UCSD-AML1 (cell line): ENCODE data around the gene MYB.
"Not testable (repeated sequence)": the region's sequence is repeated elsewhere in the genome, so short reads cannot be mapped to it uniquely, and the experiment has no call there.

Experiments used
- DNase-seq: peaks from one replicate; lab custom pipeline; 2025; ENCODE audit not compliant: unreplicated experiment; lab: John Stamatoyannopoulos, UW

The MYB gene

DNA sequence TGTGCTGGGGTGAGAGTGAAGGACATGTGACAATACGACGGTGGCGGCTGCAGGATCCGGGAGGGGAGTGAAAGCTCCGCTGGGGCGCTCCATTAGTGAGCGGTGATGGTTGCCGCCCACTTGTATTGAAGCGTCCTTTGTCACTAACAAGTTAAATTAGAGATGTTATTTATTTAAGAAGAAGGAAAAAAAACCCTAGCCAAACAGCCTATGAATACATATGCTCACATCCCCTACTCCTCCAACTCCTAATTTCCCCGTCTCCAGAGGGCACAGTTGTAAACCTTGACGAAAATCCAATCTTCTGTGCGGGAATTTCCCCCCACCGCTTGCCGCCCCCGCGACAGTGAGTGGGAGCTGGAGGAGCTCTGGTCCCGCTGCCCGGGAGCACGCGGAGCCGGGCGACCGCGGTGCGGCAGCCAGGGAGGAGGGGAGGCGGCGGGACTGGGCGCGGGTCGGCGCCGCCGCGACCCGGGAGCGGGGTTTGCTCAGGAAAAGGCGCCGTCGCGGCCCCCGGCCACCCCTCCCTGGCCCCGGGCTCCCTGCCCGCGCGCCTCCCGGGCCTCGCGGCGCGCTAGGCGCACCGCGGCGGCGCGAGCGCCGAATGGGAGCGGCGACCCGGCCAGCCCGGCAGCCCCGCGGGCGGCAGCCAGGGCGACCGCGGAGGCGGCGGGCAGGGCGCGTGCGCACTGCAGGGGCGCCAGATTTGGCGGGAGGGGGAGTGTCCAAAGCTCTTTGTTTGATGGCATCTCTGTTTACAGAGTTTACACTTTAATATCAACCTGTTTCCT, at the start of gene MYB:
Gene MYB (plus strand): TSS at position 767 of the 791 bp plus-strand sequence. CDS start 206 bp downstream, outside the sequence.
- DNase-seq, result peak; percentile 79

DNA sequence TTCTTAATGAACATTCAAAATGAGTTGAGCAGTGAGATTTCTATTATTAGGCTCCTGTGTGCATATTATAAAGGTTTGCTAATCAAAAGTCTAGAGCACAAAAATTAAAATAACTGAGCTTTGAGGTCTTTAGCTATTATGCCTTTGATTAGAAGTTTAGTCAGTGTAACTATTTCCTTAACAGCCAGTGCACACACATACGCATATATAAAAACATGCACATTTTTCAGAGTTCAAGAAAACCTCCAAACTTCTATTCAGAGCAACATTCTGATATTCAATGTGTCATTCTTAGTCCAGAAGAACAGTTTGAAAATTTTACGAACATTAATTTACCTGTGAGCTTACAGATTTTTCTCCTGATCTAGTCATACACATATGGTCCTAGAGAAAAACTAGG, 48.3 kb upstream of the MYB start:
- DNase-seq, result no peak

DNA sequence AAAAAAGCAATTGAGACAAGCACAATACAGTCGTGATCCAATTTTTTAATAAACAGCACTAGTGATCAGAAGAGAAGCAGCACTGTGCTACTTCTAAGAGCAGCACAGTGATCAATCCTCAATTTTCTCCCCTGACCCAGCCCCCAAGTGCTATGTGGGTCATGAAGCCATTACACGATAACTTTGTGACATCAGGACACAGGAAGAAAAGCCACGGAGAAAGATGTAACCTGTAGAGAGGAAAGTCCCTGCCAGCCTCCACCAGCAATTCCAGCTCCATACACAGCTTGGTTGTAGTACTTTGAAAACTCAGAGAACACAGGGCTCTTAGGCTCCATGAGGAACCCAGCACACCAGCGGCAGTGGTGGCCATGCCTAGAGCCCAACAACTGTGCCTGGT, 45.3 kb upstream of the MYB start:
- DNase-seq, result no peak

DNA sequence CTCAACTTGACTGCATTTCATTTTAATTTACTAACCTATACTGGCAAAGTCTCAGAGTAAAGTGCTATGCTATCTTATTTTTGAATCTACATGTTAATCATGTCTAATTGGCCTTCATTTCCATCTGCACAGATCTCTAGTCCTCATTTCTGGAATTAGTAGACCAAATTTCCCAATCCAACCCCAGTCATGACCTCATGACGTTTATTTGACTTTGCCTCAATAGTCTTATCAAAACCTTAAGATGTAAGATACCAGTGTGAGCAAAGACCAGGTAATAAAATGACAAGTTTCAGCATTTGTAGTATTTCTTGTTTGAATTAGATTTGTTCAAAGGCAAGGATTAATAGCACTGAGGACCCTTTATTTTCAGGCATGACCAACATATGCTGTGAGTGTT, 43.3 kb upstream of the MYB start:
- DNase-seq, result no peak

DNA sequence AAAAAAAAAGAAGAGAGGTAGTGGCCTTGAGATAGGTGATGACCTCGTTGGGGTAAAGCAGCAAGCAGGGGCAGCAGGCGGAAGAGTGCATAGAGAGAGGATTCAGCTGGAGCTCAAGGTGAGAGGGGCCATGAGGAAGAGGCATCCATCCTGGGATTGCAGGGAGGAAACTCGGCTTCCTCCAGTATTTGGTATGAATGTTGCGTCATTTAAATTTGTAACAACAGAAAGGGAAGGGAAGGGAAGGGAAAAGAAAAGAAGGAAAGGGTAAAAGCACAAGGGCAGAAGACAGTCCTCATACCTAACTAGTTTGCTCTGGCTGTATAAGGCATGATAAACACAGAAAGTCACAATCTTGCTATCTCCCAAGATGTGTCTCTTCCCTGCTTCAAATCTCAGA, 39.9 kb upstream of the MYB start:
- no peak for DNase-seq

DNA sequence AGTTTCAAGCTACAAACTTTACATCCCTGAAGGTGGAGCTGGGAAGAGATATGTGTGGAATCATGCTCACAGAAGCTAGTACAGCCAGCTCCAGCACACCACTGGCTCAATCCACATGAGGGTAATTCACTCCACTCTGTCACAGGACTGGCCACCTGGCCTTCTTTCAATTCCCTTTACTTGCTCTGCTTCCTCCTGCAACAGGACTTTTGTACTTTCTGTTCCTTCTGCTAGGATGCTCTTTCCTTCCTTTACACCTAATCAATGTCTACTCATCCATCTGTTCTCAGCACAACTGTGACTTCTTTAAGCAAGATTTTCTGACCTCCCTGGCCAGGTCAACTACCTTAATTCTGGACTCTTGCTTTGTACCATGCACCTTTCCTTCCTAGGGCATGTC, 39.4 kb upstream of the MYB start:
- no peak for DNase-seq

- not testable (repeated sequence) for DNase-seq
Observed at GRCh38 chr6:135142232-135142631, 38.9 kb upstream of the MYB start.

DNA sequence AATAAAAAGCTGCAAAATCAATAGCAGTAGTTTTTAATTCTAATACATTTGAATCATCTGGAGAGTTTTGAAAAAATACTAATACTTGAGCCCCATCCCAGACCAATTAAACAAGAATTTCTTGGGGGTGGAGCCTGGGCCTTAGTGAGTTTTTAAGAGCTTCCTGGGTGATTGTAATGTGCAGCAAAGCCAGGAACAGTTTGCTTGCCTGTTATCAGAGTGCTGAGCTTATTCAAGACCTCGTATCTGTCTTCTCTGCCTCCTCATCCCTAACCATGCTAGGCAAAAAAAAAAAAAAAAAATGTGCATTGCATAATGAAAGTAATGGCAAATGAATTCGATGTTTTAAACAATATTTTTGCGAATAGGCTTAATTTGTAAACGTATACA, 36.4 kb upstream of the MYB start:
- no peak for DNase-seq

DNA sequence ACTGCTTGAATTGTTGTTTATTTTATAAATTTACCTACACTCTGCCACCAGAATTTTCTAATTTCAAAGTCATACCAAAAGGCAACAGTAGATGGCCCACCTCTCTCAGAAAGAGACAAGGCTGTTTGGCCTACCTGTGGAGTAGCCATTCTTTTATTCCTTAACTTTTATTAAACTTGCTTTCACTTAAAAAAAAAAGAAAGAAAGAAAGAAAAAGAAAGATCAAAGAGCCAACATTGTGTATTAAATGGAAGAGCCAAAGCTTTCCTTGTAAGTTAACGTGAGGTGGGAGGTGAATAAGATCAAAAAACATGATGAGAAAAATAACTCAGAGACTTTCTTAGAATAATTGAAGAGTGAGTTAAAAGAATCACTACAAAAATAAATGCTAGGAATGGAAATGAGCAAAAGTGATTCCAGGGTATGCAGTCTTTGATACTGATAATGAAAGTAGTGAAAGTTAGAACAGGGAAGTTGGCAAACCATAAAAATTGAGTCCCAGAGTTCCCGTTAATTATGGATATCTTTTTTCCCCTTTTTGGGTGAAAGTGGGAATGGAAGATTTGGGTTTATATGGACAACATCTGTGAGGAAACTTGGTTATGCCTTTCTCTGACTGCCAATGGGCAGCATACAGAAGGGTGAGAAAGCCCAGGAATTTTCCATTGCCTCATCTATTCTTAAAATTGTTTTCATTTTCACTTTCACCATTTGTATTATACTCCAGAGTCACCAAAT, 35.9 kb upstream of the MYB start:
- no peak for DNase-seq

DNA sequence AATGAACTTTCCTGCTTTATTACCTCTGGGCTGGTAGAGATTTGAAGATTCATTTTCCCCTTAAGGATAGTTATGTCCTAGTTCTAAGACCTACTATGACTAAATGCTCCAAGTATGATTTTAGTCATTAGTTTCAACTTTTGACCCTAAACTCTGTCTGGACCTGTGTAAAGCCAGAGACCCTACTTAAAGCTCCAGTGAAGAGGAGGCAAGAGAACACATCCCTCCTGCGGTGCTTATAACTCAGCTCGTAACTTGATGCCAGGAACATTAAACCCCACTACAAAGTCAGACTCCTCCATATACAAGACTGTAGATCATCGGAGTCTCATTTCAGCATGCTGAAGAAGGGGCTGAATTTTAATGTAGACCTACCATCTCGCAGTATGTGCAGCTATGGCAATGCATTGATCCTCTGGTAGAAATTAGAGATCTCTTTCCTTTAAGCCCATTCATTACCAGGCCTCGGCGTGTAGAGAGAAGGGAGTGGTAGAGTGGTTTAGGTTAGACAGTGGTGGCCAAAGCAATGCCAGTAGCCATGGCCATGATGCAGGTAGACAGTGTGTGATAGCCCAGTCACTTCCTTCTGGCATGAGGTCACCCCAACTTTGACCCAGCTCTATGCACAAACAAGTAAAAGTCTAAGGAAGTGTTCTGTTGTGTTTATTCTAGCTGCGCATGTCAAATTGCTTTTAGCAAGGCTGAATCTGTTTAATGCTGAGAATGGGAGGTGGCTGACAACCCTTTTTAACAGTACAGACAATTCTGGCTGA, 34.8 kb upstream of the MYB start:
- no peak for DNase-seq

GRCh38 chr6:135147637-135148592, 33.2 kb upstream of the MYB start:
- no peak for DNase-seq

GRCh38 chr6:135148889-135149288, 32.2 kb upstream of the MYB start:
- DNase-seq, result no peak

DNA sequence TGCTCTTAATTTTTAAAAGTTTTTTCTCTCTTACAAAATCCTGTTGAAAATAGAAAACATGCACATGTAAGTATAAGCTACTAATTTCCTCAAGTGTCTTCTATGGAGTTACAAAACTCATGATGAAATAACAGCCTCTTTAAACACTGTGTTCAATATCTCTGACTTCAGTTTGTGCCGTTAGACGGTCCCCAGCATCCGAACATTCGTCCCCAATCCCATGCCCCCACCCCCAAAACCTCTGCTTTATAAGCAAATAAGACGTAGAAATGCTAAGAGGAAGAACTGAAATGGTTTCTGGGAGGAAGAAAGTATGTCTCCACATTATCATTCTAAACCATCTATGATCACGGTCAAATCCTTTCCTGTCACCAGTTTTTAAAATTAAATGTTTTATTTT, 31.7 kb upstream of the MYB start:
- DNase-seq, result peak; percentile 19

- DNase-seq, result not testable (repeated sequence)
Observed at GRCh38 chr6:135150481-135150880, 30.6 kb upstream of the MYB start.

GRCh38 chr6:135154125-135154524, 27.0 kb upstream of the MYB start:
- DNase-seq, result not testable (repeated sequence)

- DNase-seq, result no peak
Observed at GRCh38 chr6:135158397-135158796, 22.7 kb upstream of the MYB start.

GRCh38 chr6:135159531-135159930, 21.6 kb upstream of the MYB start:
- peak; percentile 30 for DNase-seq

DNA sequence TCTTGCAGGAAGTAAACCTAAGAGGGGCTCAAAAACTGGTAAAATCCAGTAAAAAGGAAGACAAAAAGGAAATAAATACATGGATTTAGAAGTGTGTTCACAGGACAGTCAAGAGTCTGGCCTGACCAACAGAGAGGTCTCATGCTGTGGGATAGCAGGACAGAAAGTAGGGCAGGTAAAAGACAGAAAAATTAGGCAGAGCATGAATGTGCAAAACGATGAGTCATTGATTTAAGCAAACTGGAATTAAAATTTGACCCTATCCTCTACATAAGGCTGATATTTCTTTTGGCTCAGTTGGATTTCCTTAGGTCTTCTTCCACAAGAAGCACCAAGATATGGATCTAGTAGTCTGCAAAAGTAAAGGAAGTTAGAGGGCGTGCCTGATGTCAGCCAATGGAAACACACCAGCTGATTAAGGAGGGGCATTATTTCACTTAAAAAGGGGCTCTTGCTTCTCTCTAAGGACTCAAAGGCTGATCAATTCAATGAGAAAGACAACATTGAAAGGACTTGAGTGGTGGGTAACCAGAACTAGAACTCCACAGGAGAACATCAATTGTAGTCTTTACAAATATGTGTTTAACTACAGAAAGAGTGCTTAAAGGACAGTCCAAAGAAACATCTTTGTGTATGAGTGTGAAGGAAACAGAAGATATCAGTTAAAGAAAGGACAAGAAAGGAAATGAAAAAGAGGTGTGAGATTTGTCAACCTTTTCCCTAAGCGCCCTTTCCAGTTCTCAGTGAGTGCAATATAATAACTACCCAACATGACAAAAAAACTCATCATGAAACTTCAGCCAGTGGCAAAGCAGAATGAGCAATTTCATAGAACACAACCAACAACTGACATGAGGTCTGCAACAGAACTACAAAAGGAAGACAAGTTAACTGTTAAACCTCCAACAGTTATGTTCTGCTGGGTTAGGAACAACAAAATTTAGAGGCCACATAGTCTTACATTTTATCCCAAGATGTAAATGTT, 19.4 kb upstream of the MYB start:
- DNase-seq, result no peak

DNA sequence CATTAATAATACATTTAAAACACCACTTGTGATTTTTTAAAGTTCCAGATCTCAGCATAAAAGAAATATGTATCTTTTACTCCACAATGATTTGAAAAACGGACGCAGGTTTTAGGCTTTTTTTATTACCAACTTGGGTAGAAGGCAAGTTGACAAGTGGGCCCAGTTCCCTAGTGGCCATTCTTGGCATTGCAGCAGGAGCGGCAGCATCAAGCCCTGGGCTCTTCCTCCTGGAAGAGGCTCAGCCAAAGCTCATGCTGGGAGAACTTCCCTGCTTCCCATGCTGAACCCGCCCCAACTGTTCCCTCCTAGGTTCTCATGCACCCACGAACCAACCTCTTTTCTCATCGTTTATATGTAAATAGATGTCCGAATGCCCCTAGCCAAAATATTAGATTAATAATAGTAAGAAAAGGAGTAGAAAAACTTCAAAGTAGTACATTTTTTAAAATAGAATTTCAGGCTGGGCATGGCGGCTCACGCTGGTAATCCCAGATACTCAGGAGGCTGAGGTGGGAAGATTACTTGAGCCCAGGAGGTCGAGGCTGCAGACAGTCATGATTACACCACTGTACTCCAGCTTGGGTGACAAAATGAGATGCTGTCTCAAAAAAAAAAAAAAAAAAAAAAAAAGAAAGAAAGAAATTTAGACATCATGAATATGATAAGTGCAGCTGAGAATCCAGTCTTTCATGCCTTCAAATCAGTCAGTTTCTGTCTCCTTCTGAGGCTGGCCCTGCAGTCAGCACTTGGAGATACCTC, 18.2 kb upstream of the MYB start:
- peak; percentile 25 for DNase-seq
